H9 (cell line): Measurements from ENCODE around the gene METRNL. TPM values are rescaled to one million over a fixed set of nuclear protein-coding genes. Genes with fewer than 3 reads are reported as not detected.
A peak's percentile ranks its signal among the peaks of the same experiment; 100 is the strongest.

Experiments
- DNase-seq: peaks from one replicate; pipeline ENCODE4 v3.0.0-alpha.2; 2017
- H2AFZ ChIP-seq: one replicate; pipeline ENCODE4 v1.6.1; 2013; ENCODE audit warnings: mild to moderate bottlenecking, low read length, control low read depth, moderate library complexity
- H2AK5ac ChIP-seq: 2 replicates; pipeline ENCODE4 v1.6.1; 2013; ENCODE audit warnings: low read length, control low read depth, mixed read lengths; ENCODE audit not compliant: insufficient read length
- H2BK120ac ChIP-seq: one replicate; pipeline ENCODE4 v1.6.1; 2013; ENCODE audit warnings: low read depth, mild to moderate bottlenecking, low read length, control low read depth, inconsistent platforms; ENCODE audit not compliant: poor library complexity, severe bottlenecking
- H2BK12ac ChIP-seq: 2 replicates; pipeline ENCODE4 v1.6.1; 2013; ENCODE audit warnings: low read length, control low read depth, mixed read lengths, low read depth; ENCODE audit not compliant: insufficient read length
- H2BK15ac ChIP-seq: 2 replicates; pipeline ENCODE4 v1.6.1; 2013; ENCODE audit warnings: low read depth, low read length, control low read depth
- H2BK20ac ChIP-seq: one replicate; pipeline ENCODE4 v1.6.1; 2013; ENCODE audit warnings: low read depth, mild to moderate bottlenecking, low read length, control low read depth, inconsistent platforms; ENCODE audit not compliant: poor library complexity, severe bottlenecking
- H2BK5ac ChIP-seq: 2 replicates; pipeline ENCODE4 v1.6.1; 2013; ENCODE audit warnings: low read length, control low read depth, mixed read lengths; ENCODE audit not compliant: insufficient read length
- H3K14ac ChIP-seq: 2 replicates; pipeline ENCODE4 v1.6.1; 2013; ENCODE audit warnings: low read length, control low read depth; ENCODE audit not compliant: insufficient read depth
- H3K18ac ChIP-seq: 2 replicates; pipeline ENCODE4 v1.6.1; 2013; ENCODE audit warnings: low read depth, mild to moderate bottlenecking, mixed read lengths, low read length, control low read depth; ENCODE audit not compliant: insufficient read length
- H3K23ac ChIP-seq: 2 replicates; pipeline ENCODE4 v1.6.1; 2013; ENCODE audit warnings: low read length, control low read depth, mixed read lengths, low read depth; ENCODE audit not compliant: insufficient read length
- H3K23me2 ChIP-seq: 2 replicates; pipeline ENCODE4 v1.6.1; 2013; ENCODE audit warnings: low read depth, mild to moderate bottlenecking, mixed read lengths, low read length, control low read depth; ENCODE audit not compliant: insufficient read length, poor library complexity, severe bottlenecking
- H3K27ac ChIP-seq: 2 replicates; pipeline ENCODE4 v1.5.1; 2013; ENCODE audit warnings: low read length, control low read depth, mixed read lengths, low read depth; ENCODE audit not compliant: insufficient read length
- H3K27me3 ChIP-seq: 2 replicates; pipeline ENCODE4 v1.6.1; 2013; ENCODE audit warnings: low read length, control low read depth, inconsistent platforms; ENCODE audit not compliant: insufficient read depth
- H3K4ac ChIP-seq: 2 replicates; pipeline ENCODE4 v1.6.1; 2013; ENCODE audit warnings: low read depth, mild to moderate bottlenecking, control low read depth, inconsistent platforms, low read length, moderate library complexity
- H3K4me1 ChIP-seq: 2 replicates; pipeline ENCODE4 v1.6.1; 2013; ENCODE audit warnings: low read length, control low read depth, inconsistent platforms; ENCODE audit not compliant: insufficient read depth
- H3K4me2 ChIP-seq: 2 replicates; pipeline ENCODE4 v1.6.1; 2013; ENCODE audit warnings: low read length, control low read depth, mixed read lengths; ENCODE audit not compliant: insufficient read length, insufficient read depth
- H3K56ac ChIP-seq: 2 replicates; pipeline ENCODE4 v1.6.1; 2013; ENCODE audit warnings: low read depth, mild to moderate bottlenecking, mixed read lengths, low read length, control low read depth; ENCODE audit not compliant: insufficient read length
- H3K79me1 ChIP-seq: 2 replicates; pipeline ENCODE4 v1.6.1; 2013; ENCODE audit warnings: low read depth, mild to moderate bottlenecking, moderate library complexity, low read length, control low read depth, inconsistent platforms; ENCODE audit not compliant: insufficient read depth, poor library complexity, severe bottlenecking
- H3K79me2 ChIP-seq: 2 replicates; pipeline ENCODE4 v1.6.1; 2013; ENCODE audit warnings: low read length, control low read depth, inconsistent platforms; ENCODE audit not compliant: insufficient read depth
- H3K9ac ChIP-seq: 2 replicates; pipeline ENCODE4 v1.6.1; 2013; ENCODE audit warnings: low read length, control low read depth, mixed read lengths; ENCODE audit not compliant: insufficient read length; ENCODE audit errors: extremely low read depth
- H3K9me3 ChIP-seq: one replicate; pipeline ENCODE4 v1.6.1; 2013; ENCODE audit warnings: low read depth, low read length, inconsistent platforms; ENCODE audit not compliant: control insufficient read depth
- H3T11ph ChIP-seq: one replicate; pipeline ENCODE4 v1.6.1; 2013; ENCODE audit warnings: mild to moderate bottlenecking, low read length, control low read depth, inconsistent platforms
- H4K20me1 ChIP-seq: one replicate; pipeline ENCODE4 v1.6.1; 2013; ENCODE audit not compliant: control insufficient read depth, insufficient read length, insufficient read depth
- H4K5ac ChIP-seq: 2 replicates; pipeline ENCODE4 v1.6.1; 2013; ENCODE audit warnings: low read depth, mild to moderate bottlenecking, mixed read lengths, low read length, control low read depth; ENCODE audit not compliant: insufficient read length
- H4K8ac ChIP-seq: replicated peaks from 2 replicates; pipeline ENCODE4 v1.6.1; 2013; ENCODE audit warnings: low read length, control low read depth, mixed read lengths, low read depth; ENCODE audit not compliant: insufficient read length
- H4K91ac ChIP-seq: 2 replicates; pipeline ENCODE4 v1.6.1; 2013; ENCODE audit warnings: low read depth, mild to moderate bottlenecking, moderate library complexity, mixed read lengths, low read length, control low read depth; ENCODE audit not compliant: insufficient read length
- H3K27ac Mint-ChIP-seq, 3 experiments: 2 replicates in 2 of 3; 3 replicates in 1 of 3; pipeline ENCODE4 v1.8.0; 2020 to 2021; ENCODE audit warnings: mixed read lengths in 3 of 3, mild to moderate bottlenecking in 1 of 3, moderate library complexity in 1 of 3
- H3K27me3 Mint-ChIP-seq: 2 replicates; pipeline ENCODE4 v1.8.0; 2021; ENCODE audit warnings: low read depth, mild to moderate bottlenecking, moderate library complexity, mixed read lengths
- H3K36me3 Mint-ChIP-seq, 3 experiments: 2 replicates in 2 of 3; 3 replicates in 1 of 3; pipeline ENCODE4 v1.8.0; 2020 to 2021; ENCODE audit warnings: low read depth in 3 of 3, mixed read lengths in 3 of 3; ENCODE audit not compliant: insufficient read depth in 1 of 3
- H3K4me1 Mint-ChIP-seq, 2 experiments: 2 replicates each; pipeline ENCODE4 v1.8.0; 2020; ENCODE audit warnings: mixed read lengths in 2 of 2
- H3K4me3 Mint-ChIP-seq, 2 experiments: 2 replicates in 1 of 2; 3 replicates in 1 of 2; pipeline ENCODE4 v1.8.0; 2020 to 2021; ENCODE audit warnings: mild to moderate bottlenecking in 2 of 2, mixed read lengths in 2 of 2, moderate library complexity in 1 of 2
- H3K9me3 Mint-ChIP-seq, 2 experiments: 2 replicates in 1 of 2; 3 replicates in 1 of 2; pipeline ENCODE4 v1.8.0; 2020; ENCODE audit warnings: mild to moderate bottlenecking in 2 of 2, mixed read lengths in 2 of 2, moderate library complexity in 1 of 2
- WGBS: extraction: QIAGEN DNeasy Blood & Tissue Kit; methylation state at CpG from one replicate; pipeline ENCODE4 v1.1.7; 2013; ENCODE audit warnings: missing lambda C conversion rate, low lambda C conversion rate, mixed read lengths; ENCODE audit not compliant: insufficient read length; ENCODE audit errors: extremely low coverage; 5-methylcytosine and 5-hydroxymethylcytosine counted together
- total RNA-seq: library from RNA; stranded (reverse); gene quantifications from 2 replicates; pipeline ENCODE4 v1.2.1, GENCODE V29; 2021
- TF ChIP-seq, protein P1 (sequence below): fragments of 200-600 bp; sonication (generic); conservative IDR thresholded peaks from 3 replicates; pipeline ENCODE4 v1.8.0; 2021; ENCODE audit warnings: antibody characterized with exemption, mild to moderate bottlenecking

METRNL gene
- total RNA-seq, 1 experiment from 2014 or later: 21.4 TPM

DNA sequence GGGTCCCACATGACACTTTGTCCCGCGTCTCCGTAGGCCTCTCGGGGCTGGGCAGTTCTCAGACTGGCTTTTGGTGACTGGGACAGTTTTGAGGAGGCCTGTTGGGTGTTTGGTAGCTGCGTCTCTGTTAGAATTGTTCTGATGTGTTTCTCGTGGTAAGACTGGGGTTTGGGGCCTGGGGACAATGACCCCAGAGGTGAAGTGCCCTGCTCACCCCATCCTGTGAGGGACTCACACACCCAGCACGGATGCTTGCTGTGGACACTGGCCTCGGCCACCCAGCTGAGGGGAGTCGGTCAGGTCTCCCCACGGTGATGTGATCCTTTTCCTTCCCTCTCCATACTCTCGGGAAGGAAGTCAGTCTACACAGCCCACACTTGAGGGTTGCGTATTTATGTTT is 50.3 kb downstream of the METRNL start:
- Mint-ChIP-seq H3K9me3 (no peaks in the 10 kb centered on the region), H3K27me3 (peaks cover 15% of the 10 kb centered on the region), H3K4me3 (no peak overlapping the region), H3K4me1 (no peaks in the 10 kb centered on the region), H3K27ac (peak overlapping the region in 1 of 3 experiments; percentile 21; a peak in 2 of 7 replicates), H3K36me3 (no peaks in the 10 kb centered on the region; a peak in 1 of 7 replicates)
- Histone ChIP-seq H4K20me1 (no peaks in the 10 kb centered on the region), H2BK12ac (no peak overlapping the region), H3K23ac (no peak overlapping the region), H4K8ac (no peak overlapping the region), H3K14ac (no peak overlapping the region), H3K27ac (no peak overlapping the region), H2AK5ac (no peak overlapping the region), H3K79me2 (no peaks in the 10 kb centered on the region), H2BK15ac (no peak overlapping the region), H3K79me1 (no peaks in the 10 kb centered on the region), H2BK120ac (no peak overlapping the region), H3T11ph (no peak overlapping the region), H3K4ac (no peak overlapping the region), H2BK5ac (no peak overlapping the region), H3K18ac (no peak overlapping the region), H3K4me1 (no peaks in the 10 kb centered on the region), H3K9me3 (no peaks in the 10 kb centered on the region), H4K91ac (no peak overlapping the region), H3K23me2 (no peaks in the 10 kb centered on the region), H3K4me2 (no peak overlapping the region), H2BK20ac (no peak overlapping the region), H2AFZ (no peak overlapping the region), H3K27me3 (no peaks in the 10 kb centered on the region), H4K5ac (no peak overlapping the region), H3K9ac (no peak overlapping the region), H3K56ac (no peak overlapping the region)
- no CpG with 5 or more reads among the region's 12 CpGs for WGBS
- TF ChIP-seq, protein P1, sequence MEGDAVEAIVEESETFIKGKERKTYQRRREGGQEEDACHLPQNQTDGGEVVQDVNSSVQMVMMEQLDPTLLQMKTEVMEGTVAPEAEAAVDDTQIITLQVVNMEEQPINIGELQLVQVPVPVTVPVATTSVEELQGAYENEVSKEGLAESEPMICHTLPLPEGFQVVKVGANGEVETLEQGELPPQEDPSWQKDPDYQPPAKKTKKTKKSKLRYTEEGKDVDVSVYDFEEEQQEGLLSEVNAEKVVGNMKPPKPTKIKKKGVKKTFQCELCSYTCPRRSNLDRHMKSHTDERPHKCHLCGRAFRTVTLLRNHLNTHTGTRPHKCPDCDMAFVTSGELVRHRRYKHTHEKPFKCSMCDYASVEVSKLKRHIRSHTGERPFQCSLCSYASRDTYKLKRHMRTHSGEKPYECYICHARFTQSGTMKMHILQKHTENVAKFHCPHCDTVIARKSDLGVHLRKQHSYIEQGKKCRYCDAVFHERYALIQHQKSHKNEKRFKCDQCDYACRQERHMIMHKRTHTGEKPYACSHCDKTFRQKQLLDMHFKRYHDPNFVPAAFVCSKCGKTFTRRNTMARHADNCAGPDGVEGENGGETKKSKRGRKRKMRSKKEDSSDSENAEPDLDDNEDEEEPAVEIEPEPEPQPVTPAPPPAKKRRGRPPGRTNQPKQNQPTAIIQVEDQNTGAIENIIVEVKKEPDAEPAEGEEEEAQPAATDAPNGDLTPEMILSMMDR: no peak
- peak; percentile 23 for DNase-seq
